Measurements from ENCODE around the gene MTA1.

DNA sequence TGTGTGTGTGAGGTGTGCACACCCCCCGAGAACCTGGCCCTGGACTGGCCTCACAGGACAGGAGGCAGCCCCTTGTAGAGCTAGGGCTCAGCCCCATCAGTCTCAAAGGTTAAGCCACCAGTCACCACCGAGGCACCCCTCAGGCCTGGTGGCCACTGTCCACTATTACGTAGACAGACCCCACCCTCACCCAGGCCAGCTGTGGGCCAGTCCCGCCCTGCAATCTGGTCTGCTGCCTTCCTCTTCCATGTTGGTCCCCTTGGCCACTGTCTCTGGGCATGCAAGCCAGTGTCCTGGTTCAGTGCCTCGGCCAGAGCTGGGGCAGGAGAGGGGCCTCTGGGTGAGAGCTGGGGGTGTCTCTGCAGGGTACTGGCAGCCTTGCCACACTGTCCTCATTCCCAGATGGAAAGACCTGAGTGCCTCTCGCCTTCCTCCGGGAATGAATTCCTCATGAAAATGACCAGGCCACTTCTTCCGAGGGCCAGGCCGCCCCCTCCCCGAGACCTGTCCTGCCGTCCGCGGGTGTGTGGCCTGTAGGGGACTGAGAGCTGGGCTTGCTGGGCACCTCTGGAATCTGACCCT, 22.2 kb upstream of the MTA1 start:
- TF ChIP-seq FOXK2 (IDR thresholded peaks at IDR 0.05) = no peak
- TF ChIP-seq MAX (IDR thresholded peaks at IDR 0.05; ENCODE audit: low read depth, low read length) = no peak
- no peak for TF ChIP-seq CTCF (IDR thresholded peaks at IDR 0.05 in 2 of 3, conservative IDR thresholded peaks at IDR 0.05 in 1 of 3; ENCODE audit: control insufficient read depth in 2 of 3, extremely low read depth in 1 of 3, insufficient read depth in 1 of 3, low read depth in 3 of 3, low read length in 3 of 3)
- TF ChIP-seq EZH2 (IDR thresholded peaks at IDR 0.05; ENCODE audit: borderline replicate concordance, control insufficient read depth, low read depth, low read length) = no peak
- no peak for TF ChIP-seq RAD21 (IDR thresholded peaks at IDR 0.05; ENCODE audit: insufficient read depth, low read depth, low read length)
- TF ChIP-seq CHD1 (IDR thresholded peaks at IDR 0.05; ENCODE audit: low read depth, low read length) = no peak
- TF ChIP-seq CHD2 (IDR thresholded peaks at IDR 0.05; ENCODE audit: borderline replicate concordance, low read depth, low read length) = no peak
- TF ChIP-seq EP300 (IDR thresholded peaks at IDR 0.05; ENCODE audit: borderline replicate concordance in 1 of 2, control insufficient read depth in 1 of 2, low read depth in 2 of 2, low read length in 2 of 2) = no peak
